Activated CD8-positive, alpha-beta memory T cell treated with anti-CD3 and anti-CD28 coated beads, Interleukin-2, amount 10 ng/mL, durations not matched to agents 7 days and 5 days (primary cell): ENCODE data around the gene FSTL4. TPM values are rescaled to one million over a fixed set of nuclear protein-coding genes. Genes with fewer than 3 reads are reported as not detected.
"Not testable (repeated sequence)": the region's sequence is repeated elsewhere in the genome, so short reads cannot be mapped to it uniquely, and the experiment has no call there.

Source experiments
- ATAC-seq: fragments of 150-1000 bp; cut with Tn5 transposase; one replicate; pipeline ENCODE4 v1.10.0; 2021; ENCODE audit warnings: moderate library complexity
- CTCF ChIA-PET: fragments of 350-600 bp; sonication (Branson Sonifier 250); formaldehyde crosslinking; loops from one replicate; lab custom pipeline; 2021; ENCODE audit warnings: antibody characterized with exemption; lab: Charles Lee
- DNase-seq: peaks from one replicate; pipeline ENCODE4 v3.0.0-alpha.2; 2020
- H3K27ac Mint-ChIP-seq: one replicate; pipeline ENCODE4 v1.8.0; 2021; ENCODE audit warnings: mild to moderate bottlenecking, mixed read lengths
- H3K27me3 Mint-ChIP-seq: one replicate; pipeline ENCODE4 v1.8.0; 2021; ENCODE audit warnings: mixed read lengths
- H3K36me3 Mint-ChIP-seq: one replicate; pipeline ENCODE4 v1.8.0; 2021; ENCODE audit warnings: mild to moderate bottlenecking, mixed read lengths
- H3K4me1 Mint-ChIP-seq: one replicate; pipeline ENCODE4 v1.8.0; 2021; ENCODE audit warnings: mixed read lengths
- H3K4me3 Mint-ChIP-seq: one replicate; pipeline ENCODE4 v1.8.0; 2021; ENCODE audit warnings: mild to moderate bottlenecking, moderate library complexity, mixed read lengths
- H3K9me3 Mint-ChIP-seq: one replicate; pipeline ENCODE4 v1.8.0; 2022; ENCODE audit warnings: low read depth, mixed read lengths
- total RNA-seq, 2 experiments: library from RNA; stranded (reverse); gene quantifications; one replicate each; pipeline ENCODE4 v1.2.3, GENCODE V29; 2021

The FSTL4 gene
- total RNA-seq, 2 experiments from 2014 or later, result not detected

DNA sequence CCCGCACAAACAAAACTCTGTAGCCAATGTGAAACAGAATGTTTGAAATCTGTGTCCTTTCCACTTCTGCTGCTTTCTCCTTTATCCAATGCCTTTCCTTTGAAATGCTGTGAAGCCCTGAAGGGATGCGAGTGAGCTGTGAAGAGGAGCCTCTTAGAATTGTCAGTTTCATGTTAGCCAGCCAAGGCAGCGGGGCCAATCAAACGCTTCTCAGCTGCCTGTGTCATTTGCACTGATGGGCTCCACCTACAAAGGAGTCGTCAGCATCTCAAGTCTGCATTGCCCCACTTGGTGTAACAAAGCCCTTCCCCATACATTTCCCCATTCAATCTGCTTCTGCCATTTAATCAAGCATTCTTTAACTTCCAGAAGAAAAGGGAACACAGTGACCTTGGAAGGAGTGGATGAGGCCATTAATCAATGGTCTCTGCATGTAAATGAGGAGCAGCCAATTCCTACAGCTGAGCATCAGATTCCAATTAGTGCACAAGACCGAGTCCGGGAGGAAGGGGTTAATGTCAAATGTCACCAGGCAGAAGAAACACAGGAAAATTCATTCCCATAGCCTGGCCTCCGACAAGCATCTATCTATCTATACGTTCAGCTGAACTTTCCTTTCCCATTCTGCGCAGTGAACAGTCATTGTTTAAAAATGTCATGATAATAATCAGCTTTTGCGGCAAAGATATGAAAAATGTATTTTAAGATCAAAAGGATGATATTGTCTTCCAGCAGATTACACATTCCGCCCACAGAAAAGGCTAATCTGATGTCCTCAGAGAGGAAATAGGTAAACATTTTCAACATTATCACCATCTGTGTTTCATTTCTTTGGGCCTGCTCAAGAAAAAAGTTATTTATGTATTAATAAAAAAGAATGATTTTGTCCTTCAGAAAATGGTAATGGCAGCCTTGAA is 154.6 kb downstream of the FSTL4 start:
- no peaks in the 10 kb centered on the region for H3K36me3 Mint-ChIP-seq
- H3K4me3 Mint-ChIP-seq, result no peak overlapping the region
- no peak for ATAC-seq
- DNase-seq, result no peak
- CTCF ChIA-PET, result interaction anchor here (1.5 to 1.6 kb wide), 2 partner anchors 15 to 34 kb away, joined by 4 to 6 read pairs; no protein-coding TSS in a partner anchor
- H3K4me1 Mint-ChIP-seq, result no peaks in the 10 kb centered on the region
- H3K9me3 Mint-ChIP-seq, result no peaks in the 10 kb centered on the region
- H3K27ac Mint-ChIP-seq, result no peak overlapping the region
- peaks cover 2% of the 10 kb centered on the region for H3K27me3 Mint-ChIP-seq

GRCh38 chr5:133456933-133457402 is 155.4 kb downstream of the FSTL4 start:
- ATAC-seq (no peak), DNase-seq (no peak)
- CTCF ChIA-PET, result interaction anchor here (1.5 to 1.6 kb wide), 2 partner anchors 16 to 33 kb away, joined by 4 to 6 read pairs; no protein-coding TSS in a partner anchor
- Mint-ChIP-seq H3K9me3 (no peaks in the 10 kb centered on the region), H3K4me1 (no peaks in the 10 kb centered on the region), H3K27me3 (peaks cover 2% of the 10 kb centered on the region), H3K36me3 (no peaks in the 10 kb centered on the region), H3K27ac (no peak overlapping the region), H3K4me3 (no peak overlapping the region)

GRCh38 chr5:133455676-133456075 is 156.7 kb downstream of the FSTL4 start:
- Mint-ChIP-seq H3K36me3 (no peaks in the 10 kb centered on the region), H3K4me1 (no peaks in the 10 kb centered on the region), H3K27me3 (peaks cover 2% of the 10 kb centered on the region), H3K9me3 (no peaks in the 10 kb centered on the region), H3K4me3 (no peak overlapping the region), H3K27ac (no peak overlapping the region)
- CTCF ChIA-PET, result interaction anchor here (0.5 kb wide), 1 partner anchor 1767 kb away, joined by 3 read pairs; no protein-coding TSS in a partner anchor
- ATAC-seq, result no peak
- no peak for DNase-seq

- Mint-ChIP-seq H3K27me3 (peaks cover 2% of the 10 kb centered on the region), H3K9me3 (no peaks in the 10 kb centered on the region), H3K27ac (no peak overlapping the region), H3K4me1 (no peaks in the 10 kb centered on the region), H3K4me3 (no peak overlapping the region), H3K36me3 (no peaks in the 10 kb centered on the region)
- CTCF ChIA-PET, result no interaction called here
- DNase-seq, result no peak
- ATAC-seq, result no peak
Measured at GRCh38 chr5:133454442-133454841, 157.9 kb downstream of the FSTL4 start.

- no peaks in the 10 kb centered on the region for H3K9me3 Mint-ChIP-seq
- H3K36me3 Mint-ChIP-seq, result no peaks in the 10 kb centered on the region
- ATAC-seq (no peak), DNase-seq (no peak)
- H3K4me3 Mint-ChIP-seq, result no peak overlapping the region
- CTCF ChIA-PET, result no interaction called here
- no peak overlapping the region for H3K27ac Mint-ChIP-seq
- peaks cover 2% of the 10 kb centered on the region for H3K27me3 Mint-ChIP-seq
- H3K4me1 Mint-ChIP-seq, result no peaks in the 10 kb centered on the region
Measured at GRCh38 chr5:133453831-133454230, 158.5 kb downstream of the FSTL4 start.

- no peaks in the 10 kb centered on the region for H3K36me3 Mint-ChIP-seq
- ATAC-seq, result no peak
- H3K27ac Mint-ChIP-seq, result no peak overlapping the region
- DNase-seq, result no peak
- no peaks in the 10 kb centered on the region for H3K9me3 Mint-ChIP-seq
- H3K4me3 Mint-ChIP-seq, result no peak overlapping the region
- CTCF ChIA-PET, result no interaction called here
- peaks cover 2% of the 10 kb centered on the region for H3K27me3 Mint-ChIP-seq
- no peaks in the 10 kb centered on the region for H3K4me1 Mint-ChIP-seq
Measured at GRCh38 chr5:133453084-133453780, 159.1 kb downstream of the FSTL4 start.

GRCh38 chr5:133451926-133452325 is 160.4 kb downstream of the FSTL4 start:
- Mint-ChIP-seq H3K27me3 (peaks cover 2% of the 10 kb centered on the region), H3K4me3 (no peak overlapping the region), H3K4me1 (no peaks in the 10 kb centered on the region), H3K27ac (no peak overlapping the region), H3K36me3 (no peaks in the 10 kb centered on the region), H3K9me3 (no peaks in the 10 kb centered on the region)
- ATAC-seq, result no peak
- no peak for DNase-seq
- CTCF ChIA-PET, result interaction anchor here (0.9 kb wide), 1 partner anchor 30 kb away, joined by 3 read pairs; no protein-coding TSS in a partner anchor

DNA sequence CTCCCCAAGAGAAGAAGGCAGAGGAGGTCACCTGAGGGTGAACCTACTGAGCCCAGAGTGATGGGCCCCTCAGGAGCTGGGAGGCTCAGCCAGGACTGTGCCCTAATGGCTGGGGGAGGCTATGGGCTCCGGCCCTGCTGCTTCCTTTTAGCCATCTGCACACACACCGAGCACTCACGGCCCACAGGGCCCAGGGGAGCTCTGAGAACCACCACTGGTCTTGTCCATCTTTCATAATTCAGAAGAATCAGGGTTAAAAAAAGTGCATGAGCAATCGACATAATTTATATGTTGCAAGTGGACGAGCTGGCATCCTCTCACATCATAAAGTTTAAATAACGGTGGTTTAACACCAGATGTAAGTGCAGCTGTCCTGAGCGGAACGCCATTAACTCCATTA is 162.1 kb downstream of the FSTL4 start:
- H3K4me3 Mint-ChIP-seq, result no peak overlapping the region
- CTCF ChIA-PET, result no interaction called here
- ATAC-seq (no peak), DNase-seq (no peak)
- H3K36me3 Mint-ChIP-seq, result no peaks in the 10 kb centered on the region
- peaks cover 2% of the 10 kb centered on the region for H3K27me3 Mint-ChIP-seq
- no peaks in the 10 kb centered on the region for H3K9me3 Mint-ChIP-seq
- H3K27ac Mint-ChIP-seq, result no peak overlapping the region
- H3K4me1 Mint-ChIP-seq, result no peaks in the 10 kb centered on the region

DNA sequence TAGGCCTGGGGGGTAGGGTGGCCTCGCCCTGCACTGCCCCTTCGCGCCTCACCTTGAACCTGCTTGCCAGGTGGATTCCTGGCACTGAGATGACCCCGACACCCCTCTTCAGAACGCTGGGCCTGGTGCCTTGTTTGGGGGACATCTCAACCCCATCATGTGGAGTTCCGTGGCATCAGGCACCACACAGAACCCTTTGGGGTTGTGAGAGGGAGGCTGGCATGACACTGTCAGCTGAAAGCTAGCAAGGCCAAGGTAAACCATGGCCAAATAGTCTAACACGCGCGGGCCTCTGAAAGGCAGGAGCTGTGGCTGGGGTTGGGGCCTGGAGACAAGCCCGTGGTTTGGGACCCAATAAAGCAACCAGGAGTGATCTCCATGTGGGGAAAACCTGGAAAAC is 163.2 kb downstream of the FSTL4 start:
- CTCF ChIA-PET, result no interaction called here
- no peaks in the 10 kb centered on the region for H3K36me3 Mint-ChIP-seq
- no peak overlapping the region for H3K27ac Mint-ChIP-seq
- no peaks in the 10 kb centered on the region for H3K9me3 Mint-ChIP-seq
- H3K4me1 Mint-ChIP-seq, result no peaks in the 10 kb centered on the region
- peaks cover 2% of the 10 kb centered on the region for H3K27me3 Mint-ChIP-seq
- ATAC-seq, result no peak
- DNase-seq, result no peak
- no peak overlapping the region for H3K4me3 Mint-ChIP-seq

- Mint-ChIP-seq H3K4me1 (no peaks in the 10 kb centered on the region), H3K36me3 (no peaks in the 10 kb centered on the region), H3K27ac (no peak overlapping the region), H3K27me3 (no peaks in the 10 kb centered on the region), H3K4me3 (no peak overlapping the region), H3K9me3 (no peaks in the 10 kb centered on the region)
- CTCF ChIA-PET, result no interaction called here
- ATAC-seq (no peak), DNase-seq (no peak)
Measured at GRCh38 chr5:133446440-133446839, 165.9 kb downstream of the FSTL4 start.

- ATAC-seq (no peak), DNase-seq (no peak)
- Mint-ChIP-seq H3K4me1 (no peaks in the 10 kb centered on the region), H3K27me3 (no peaks in the 10 kb centered on the region), H3K9me3 (no peaks in the 10 kb centered on the region), H3K36me3 (no peaks in the 10 kb centered on the region), H3K4me3 (no peak overlapping the region), H3K27ac (no peak overlapping the region)
- CTCF ChIA-PET, result no interaction called here
Measured at GRCh38 chr5:133445744-133446143, 166.6 kb downstream of the FSTL4 start.

DNA sequence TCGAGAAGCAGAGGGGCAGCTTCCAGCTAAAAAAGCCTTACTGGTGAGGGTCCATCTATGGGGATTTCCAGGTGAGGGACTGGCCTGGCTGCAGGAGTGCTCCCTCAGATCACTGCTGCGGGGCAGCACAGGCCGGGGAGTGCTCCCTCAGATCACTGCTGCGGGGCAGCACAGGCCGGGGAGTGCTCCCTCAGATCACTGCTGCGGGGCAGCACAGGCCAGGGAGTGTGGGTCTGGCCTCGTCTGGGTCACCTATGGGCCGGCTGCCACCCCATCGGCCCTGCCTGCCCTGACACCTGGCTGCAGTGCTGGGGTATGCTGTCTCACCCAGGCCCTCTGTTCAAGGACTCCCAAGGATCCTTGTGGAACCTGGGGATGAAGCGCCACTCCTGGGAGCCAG is 167.1 kb downstream of the FSTL4 start:
- H3K27me3 Mint-ChIP-seq, H3K9me3 Mint-ChIP-seq, ATAC-seq, DNase-seq, CTCF ChIA-PET, H3K27ac Mint-ChIP-seq, H3K36me3 Mint-ChIP-seq, H3K4me3 Mint-ChIP-seq, H3K4me1 Mint-ChIP-seq: not testable (repeated sequence)

DNA sequence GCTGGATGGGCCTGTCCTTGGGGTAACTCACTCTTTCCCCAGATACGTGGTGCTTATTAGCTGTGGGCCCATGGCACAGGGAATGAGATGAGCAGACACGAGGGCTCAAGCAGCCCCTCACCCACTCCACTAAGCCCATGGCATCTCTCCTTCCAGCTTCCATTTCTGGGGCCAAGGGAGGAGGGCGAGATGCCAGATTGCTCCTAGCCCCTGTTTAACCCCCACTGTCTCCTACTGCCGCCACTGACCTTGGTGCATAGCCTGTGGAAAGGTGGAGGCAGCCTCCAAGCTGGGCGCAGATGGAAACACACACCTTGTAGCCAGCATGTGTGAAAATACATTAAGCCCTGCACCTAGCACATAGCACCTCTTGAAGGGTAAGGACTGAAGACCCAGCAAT is 167.6 kb downstream of the FSTL4 start:
- H3K4me1 Mint-ChIP-seq, result no peaks in the 10 kb centered on the region
- H3K9me3 Mint-ChIP-seq, result no peaks in the 10 kb centered on the region
- ATAC-seq (no peak), DNase-seq (no peak)
- H3K36me3 Mint-ChIP-seq, result no peaks in the 10 kb centered on the region
- H3K27ac Mint-ChIP-seq, result no peak overlapping the region
- no peak overlapping the region for H3K4me3 Mint-ChIP-seq
- no peaks in the 10 kb centered on the region for H3K27me3 Mint-ChIP-seq
- CTCF ChIA-PET, result no interaction called here
